ENCODE results near the gene GALNTL6. TPM values are rescaled to one million over a fixed set of nuclear protein-coding genes. Genes with fewer than 3 reads are reported as not detected.

The GALNTL6 gene
- total and polyA plus RNA-seq, 3 experiments from 2014 or later: not detected

DNA sequence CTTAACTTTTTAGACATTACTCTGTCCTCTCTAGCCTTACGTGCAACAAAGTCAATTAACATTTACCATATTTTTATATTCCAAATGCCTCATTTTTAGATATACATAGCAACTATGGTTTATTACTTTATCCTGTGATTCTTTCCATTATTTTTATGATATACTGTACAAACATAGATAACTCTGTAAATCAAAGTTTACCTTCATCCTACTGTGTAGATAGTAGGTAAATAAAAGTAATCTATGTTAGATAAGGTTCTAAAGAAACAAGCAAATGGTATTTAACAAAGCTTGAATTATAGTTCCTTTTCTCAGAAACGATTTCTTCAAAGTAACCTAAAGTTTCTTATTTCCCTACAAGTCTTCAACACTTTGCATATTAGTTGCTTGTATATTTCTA, 350.0 kb downstream of the GALNTL6 start:
- DNase-seq: no peak

GRCh38 chr4:172168888-172169287, 355.7 kb downstream of the GALNTL6 start:
- H3K4me3 ChIP-seq (ENCODE audit: low read length): no peak overlapping the region
- peaks cover 3 to 17% (median 13%) of the 10 kb centered on the region in 5 donors for H3K9me3 Mint-ChIP-seq
- no peak overlapping the region for H3K27ac Mint-ChIP-seq
- H3K27me3 Mint-ChIP-seq: no peaks in the 10 kb centered on the region
- DNase-seq: no peak
- no peaks in the 10 kb centered on the region for H3K36me3 ChIP-seq (ENCODE audit: insufficient read depth, low read length)
- POLR2A ChIA-PET: no interaction called here
- H3K4me1 Mint-ChIP-seq: no peaks in the 10 kb centered on the region
- H3K36me3 Mint-ChIP-seq: no peaks in the 10 kb centered on the region
- no peaks in the 10 kb centered on the region for H3K4me1 ChIP-seq (ENCODE audit: insufficient read depth, low read length)
- H3K27ac ChIP-seq (ENCODE audit: low read depth, low read length): no peak overlapping the region
- no peaks in the 10 kb centered on the region for H3K27me3 ChIP-seq (ENCODE audit: insufficient read depth, low read length, poor library complexity, severe bottlenecking)
- CTCF ChIA-PET: no interaction called here
- H3K9me3 ChIP-seq (ENCODE audit: low read length): no peaks in the 10 kb centered on the region
- H3K4me3 Mint-ChIP-seq: no peak overlapping the region

More for the DNA sequence above, 350.0 kb downstream of the GALNTL6 start:
- Mint-ChIP-seq H3K36me3 (no peaks in the 10 kb centered on the region), H3K4me3 (no peak overlapping the region), H3K9me3 (peaks cover 2 to 19% (median 6%) of the 10 kb centered on the region in 5 donors), H3K4me1 (no peaks in the 10 kb centered on the region), H3K27me3 (no peaks in the 10 kb centered on the region), H3K27ac (no peak overlapping the region)
- Histone ChIP-seq H3K36me3 (ENCODE audit: insufficient read depth, low read length) (no peaks in the 10 kb centered on the region), H3K27ac (ENCODE audit: low read depth, low read length) (no peak overlapping the region), H3K27me3 (ENCODE audit: insufficient read depth, low read length, poor library complexity, severe bottlenecking) (no peaks in the 10 kb centered on the region), H3K9me3 (ENCODE audit: low read length) (no peaks in the 10 kb centered on the region), H3K4me3 (ENCODE audit: low read length) (no peak overlapping the region), H3K4me1 (ENCODE audit: insufficient read depth, low read length) (no peaks in the 10 kb centered on the region)
- CTCF ChIA-PET: no interaction called here
- POLR2A ChIA-PET: no interaction called here

- Histone ChIP-seq H3K4me3 (ENCODE audit: low read length) (no peak overlapping the region), H3K36me3 (ENCODE audit: insufficient read depth, low read length) (no peaks in the 10 kb centered on the region), H3K4me1 (ENCODE audit: insufficient read depth, low read length) (no peaks in the 10 kb centered on the region), H3K27ac (ENCODE audit: low read depth, low read length) (no peak overlapping the region), H3K9me3 (ENCODE audit: low read length) (no peaks in the 10 kb centered on the region), H3K27me3 (ENCODE audit: insufficient read depth, low read length, poor library complexity, severe bottlenecking) (no peaks in the 10 kb centered on the region)
- POLR2A ChIA-PET: no interaction called here
- H3K4me3 Mint-ChIP-seq: no peak overlapping the region
- H3K27me3 Mint-ChIP-seq: no peaks in the 10 kb centered on the region
- no peak overlapping the region for H3K27ac Mint-ChIP-seq
- DNase-seq: no peak
- H3K9me3 Mint-ChIP-seq: peaks cover 3 to 18% (median 16%) of the 10 kb centered on the region in 5 donors
- H3K36me3 Mint-ChIP-seq: no peaks in the 10 kb centered on the region
- H3K4me1 Mint-ChIP-seq: no peaks in the 10 kb centered on the region
- CTCF ChIA-PET: no interaction called here
Observed at GRCh38 chr4:172169871-172170270, 356.7 kb downstream of the GALNTL6 start.

- no peak overlapping the region for H3K4me3 ChIP-seq (ENCODE audit: low read length)
- no peak for DNase-seq
- Mint-ChIP-seq H3K27ac (no peak overlapping the region), H3K4me3 (no peak overlapping the region), H3K9me3 (peaks cover 3 to 18% (median 9%) of the 10 kb centered on the region in 5 donors), H3K27me3 (no peaks in the 10 kb centered on the region), H3K36me3 (no peaks in the 10 kb centered on the region), H3K4me1 (no peaks in the 10 kb centered on the region)
- no peaks in the 10 kb centered on the region for H3K4me1 ChIP-seq (ENCODE audit: insufficient read depth, low read length)
- CTCF ChIA-PET: no interaction called here
- H3K9me3 ChIP-seq (ENCODE audit: low read length): no peaks in the 10 kb centered on the region
- no peak overlapping the region for H3K27ac ChIP-seq (ENCODE audit: low read depth, low read length)
- POLR2A ChIA-PET: no interaction called here
- H3K36me3 ChIP-seq (ENCODE audit: insufficient read depth, low read length): no peaks in the 10 kb centered on the region
- no peaks in the 10 kb centered on the region for H3K27me3 ChIP-seq (ENCODE audit: insufficient read depth, low read length, poor library complexity, severe bottlenecking)
Observed at GRCh38 chr4:172173206-172173605, 360.0 kb downstream of the GALNTL6 start.

- Histone ChIP-seq H3K4me3 (ENCODE audit: low read length) (no peak overlapping the region), H3K27me3 (ENCODE audit: insufficient read depth, low read length, poor library complexity, severe bottlenecking) (no peaks in the 10 kb centered on the region), H3K4me1 (ENCODE audit: insufficient read depth, low read length) (no peaks in the 10 kb centered on the region), H3K9me3 (ENCODE audit: low read length) (no peaks in the 10 kb centered on the region), H3K27ac (ENCODE audit: low read depth, low read length) (no peak overlapping the region), H3K36me3 (ENCODE audit: insufficient read depth, low read length) (no peaks in the 10 kb centered on the region)
- Mint-ChIP-seq H3K4me1 (no peaks in the 10 kb centered on the region), H3K36me3 (no peaks in the 10 kb centered on the region), H3K4me3 (no peak overlapping the region), H3K27ac (no peak overlapping the region), H3K9me3 (peaks cover 6 to 25% (median 9%) of the 10 kb centered on the region in 5 donors), H3K27me3 (no peaks in the 10 kb centered on the region)
- ChIA-PET POLR2A (no interaction called here), CTCF (no interaction called here)
- no peak for DNase-seq
Observed at GRCh38 chr4:172177382-172177781, 364.2 kb downstream of the GALNTL6 start.

DNA sequence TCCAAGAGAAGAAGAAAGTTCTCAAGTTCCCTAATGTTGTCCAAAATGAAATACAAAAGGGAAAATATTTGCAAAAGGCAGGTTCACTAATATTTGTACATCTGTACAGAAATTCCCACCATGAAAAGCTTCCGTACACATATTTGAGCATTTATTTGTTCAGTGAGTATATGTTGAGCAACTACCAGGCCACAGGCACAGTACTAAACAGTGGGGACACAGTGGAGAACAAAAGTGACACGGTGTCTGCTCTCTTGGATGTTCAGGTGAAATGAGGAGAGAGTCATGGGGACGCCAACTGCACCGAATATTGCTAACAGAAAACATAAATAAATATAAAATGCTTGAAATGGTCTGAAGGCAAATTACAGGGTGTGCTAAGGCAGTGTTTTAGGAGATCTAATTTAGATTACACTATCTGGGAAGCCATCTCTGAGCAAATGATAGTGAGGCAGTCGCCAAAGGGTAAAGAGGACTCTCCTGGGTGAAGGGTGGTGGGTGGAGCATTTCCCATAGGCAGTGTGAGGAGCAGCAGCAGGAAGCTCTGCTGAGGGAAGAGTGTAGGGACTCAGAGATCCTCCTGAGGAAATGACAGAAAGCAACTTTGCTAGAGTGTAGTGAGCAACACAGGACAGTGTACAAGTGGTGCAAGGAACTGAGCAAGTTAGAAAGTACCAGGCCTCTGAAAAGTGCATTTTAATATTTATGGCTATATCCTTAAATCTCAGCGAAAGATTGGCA, 375.2 kb downstream of the GALNTL6 start:
- no peak for DNase-seq
- Histone ChIP-seq H3K9me3 (ENCODE audit: low read length) (no peaks in the 10 kb centered on the region), H3K27me3 (ENCODE audit: insufficient read depth, low read length, poor library complexity, severe bottlenecking) (no peaks in the 10 kb centered on the region), H3K4me1 (ENCODE audit: insufficient read depth, low read length) (no peaks in the 10 kb centered on the region), H3K36me3 (ENCODE audit: insufficient read depth, low read length) (no peaks in the 10 kb centered on the region), H3K27ac (ENCODE audit: low read depth, low read length) (no peak overlapping the region), H3K4me3 (ENCODE audit: low read length) (no peak overlapping the region)
- Mint-ChIP-seq H3K9me3 (peaks cover 4 to 31% (median 7%) of the 10 kb centered on the region in 5 donors), H3K27me3 (peaks cover 0 to 2% of the 10 kb centered on the region in 2 donors), H3K27ac (no peak overlapping the region), H3K36me3 (no peaks in the 10 kb centered on the region), H3K4me3 (no peak overlapping the region), H3K4me1 (no peaks in the 10 kb centered on the region)
- ChIA-PET POLR2A (no interaction called here), CTCF (no interaction called here)

DNA sequence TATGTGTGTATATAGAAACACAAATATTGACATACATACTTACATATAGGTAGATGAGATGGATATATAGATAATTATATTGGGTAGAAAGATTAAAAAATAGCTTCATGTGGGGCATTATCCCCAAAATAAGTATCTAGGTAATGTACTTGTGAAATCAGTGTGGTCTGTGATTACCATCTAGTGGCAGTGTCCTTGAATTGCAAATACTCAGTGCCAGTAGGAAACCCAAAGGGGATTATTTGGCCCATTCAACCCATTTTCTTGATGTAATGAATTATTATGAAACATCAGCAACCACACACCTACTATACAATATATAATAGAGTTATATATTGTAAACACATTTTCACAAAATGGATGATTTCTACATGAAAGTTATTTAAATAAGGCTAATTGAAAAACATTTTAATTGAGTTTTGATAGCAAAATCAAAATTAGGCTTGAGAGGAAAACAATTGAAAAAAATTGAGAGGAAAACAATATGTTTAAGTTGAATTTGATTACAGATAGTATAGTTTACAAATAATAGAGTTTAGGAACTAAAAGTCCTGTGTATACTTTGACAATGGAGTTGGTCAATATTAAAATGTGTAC, 389.4 kb downstream of the GALNTL6 start:
- H3K27me3 Mint-ChIP-seq: no peaks in the 10 kb centered on the region
- Histone ChIP-seq H3K4me3 (ENCODE audit: low read length) (no peak overlapping the region), H3K9me3 (ENCODE audit: low read length) (no peaks in the 10 kb centered on the region), H3K36me3 (ENCODE audit: insufficient read depth, low read length) (no peaks in the 10 kb centered on the region), H3K27ac (ENCODE audit: low read depth, low read length) (no peak overlapping the region), H3K4me1 (ENCODE audit: insufficient read depth, low read length) (no peaks in the 10 kb centered on the region), H3K27me3 (ENCODE audit: insufficient read depth, low read length, poor library complexity, severe bottlenecking) (no peaks in the 10 kb centered on the region)
- no peaks in the 10 kb centered on the region for H3K4me1 Mint-ChIP-seq
- ChIA-PET POLR2A (no interaction called here), CTCF (no interaction called here)
- H3K36me3 Mint-ChIP-seq: no peaks in the 10 kb centered on the region
- no peak overlapping the region for H3K4me3 Mint-ChIP-seq
- DNase-seq: no peak
- no peak overlapping the region for H3K27ac Mint-ChIP-seq
- H3K9me3 Mint-ChIP-seq: peaks cover 5 to 40% (median 12%) of the 10 kb centered on the region in 5 donors

- Histone ChIP-seq H3K27ac (ENCODE audit: low read depth, low read length) (no peak overlapping the region), H3K4me1 (ENCODE audit: insufficient read depth, low read length) (no peaks in the 10 kb centered on the region), H3K4me3 (ENCODE audit: low read length) (no peak overlapping the region), H3K27me3 (ENCODE audit: insufficient read depth, low read length, poor library complexity, severe bottlenecking) (no peaks in the 10 kb centered on the region), H3K9me3 (ENCODE audit: low read length) (no peaks in the 10 kb centered on the region), H3K36me3 (ENCODE audit: insufficient read depth, low read length) (no peaks in the 10 kb centered on the region)
- CTCF ChIA-PET: no interaction called here
- H3K9me3 Mint-ChIP-seq: peaks cover 4 to 25% (median 8%) of the 10 kb centered on the region in 5 donors
- DNase-seq: no peak
- H3K27me3 Mint-ChIP-seq: no peaks in the 10 kb centered on the region
- H3K27ac Mint-ChIP-seq: no peak overlapping the region
- no peaks in the 10 kb centered on the region for H3K4me1 Mint-ChIP-seq
- POLR2A ChIA-PET: no interaction called here
- no peaks in the 10 kb centered on the region for H3K36me3 Mint-ChIP-seq
- no peak overlapping the region for H3K4me3 Mint-ChIP-seq
Observed at GRCh38 chr4:172207258-172207657, 394.1 kb downstream of the GALNTL6 start.

Data from CD8-positive, alpha-beta memory T cell (primary cell).